ENCODE results near the gene PRKCB.

Gene PRKCB

DNA sequence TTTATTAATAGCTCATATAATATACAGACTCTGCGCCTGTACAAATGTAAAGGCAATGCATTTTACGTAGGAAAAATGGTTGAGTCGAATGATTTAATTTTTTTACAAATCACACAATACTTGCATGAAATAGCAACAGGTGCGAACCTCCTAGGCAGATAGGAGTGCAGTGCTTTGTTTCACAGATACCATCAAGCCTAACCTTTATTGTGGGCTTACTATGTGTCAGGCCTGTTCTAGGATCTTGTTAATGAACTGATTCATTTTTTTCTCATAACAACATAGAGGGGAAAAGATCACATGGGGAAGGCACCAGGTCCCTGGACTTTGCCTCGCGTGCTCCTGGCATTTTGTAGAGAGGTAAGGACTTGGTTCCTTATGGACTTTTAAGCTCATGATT is 107.8 kb downstream of the PRKCB start:
- no peak for DNase-seq (ENCODE audit: low read depth)

DNA sequence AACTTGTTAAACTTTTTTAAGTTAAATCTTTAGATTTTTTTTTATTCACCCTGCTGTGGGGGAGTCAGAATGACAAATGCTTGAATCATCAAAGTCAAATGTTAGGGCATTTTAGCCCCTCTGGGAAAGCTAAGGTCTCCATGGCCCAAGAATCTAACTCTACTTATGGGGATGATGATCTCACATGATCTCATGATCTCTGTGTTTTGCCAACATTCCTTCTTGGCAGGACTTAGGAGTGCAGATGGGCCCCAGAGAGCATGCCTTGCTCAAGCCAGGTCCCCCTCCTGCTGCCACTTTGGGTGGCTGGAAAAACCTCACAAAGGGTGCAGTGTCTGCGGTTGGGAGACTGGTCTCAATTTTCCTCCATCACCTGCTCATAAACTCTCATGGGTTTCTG is 108.6 kb downstream of the PRKCB start:
- DNase-seq (ENCODE audit: low read depth) = no peak

DNA sequence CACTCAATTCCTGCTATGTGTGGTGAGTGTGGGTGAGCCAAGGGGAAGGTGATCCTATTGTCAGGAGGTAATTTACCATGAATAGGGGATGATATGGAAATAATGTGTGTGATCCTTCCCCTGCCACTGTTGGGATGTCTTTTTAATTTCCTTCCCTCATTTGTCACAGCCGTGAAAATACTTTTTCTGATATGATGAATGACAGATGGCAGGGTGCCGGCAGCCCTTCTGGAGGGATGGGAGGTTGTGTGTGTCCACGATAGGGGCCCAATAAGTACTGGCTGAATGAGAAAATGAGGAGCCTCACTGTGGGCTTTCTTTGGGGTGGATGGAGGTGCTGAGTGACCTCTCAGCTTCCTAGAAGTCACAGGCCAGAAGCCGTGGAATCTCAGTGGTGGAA is 109.5 kb downstream of the PRKCB start:
- no peak for DNase-seq (ENCODE audit: low read depth)

DNA sequence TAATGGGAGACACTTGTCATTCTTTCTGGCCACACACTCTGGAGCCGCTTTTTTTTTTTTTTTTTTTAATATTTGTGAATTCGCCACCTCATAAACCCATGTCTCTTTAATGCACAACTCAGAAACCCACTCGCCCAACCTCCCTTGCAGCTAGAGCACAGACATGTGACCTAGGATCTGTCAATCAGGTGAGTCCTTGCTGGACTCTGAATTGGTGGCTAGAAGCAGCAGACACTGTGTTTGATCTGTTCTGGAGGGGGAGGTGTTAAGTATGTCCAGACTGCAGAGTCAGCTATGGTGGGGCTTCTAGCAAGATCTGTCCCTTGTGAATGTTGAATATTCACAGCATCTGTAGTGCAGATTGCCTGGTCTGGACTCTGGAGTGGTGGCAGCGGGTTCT is 112.1 kb downstream of the PRKCB start:
- DNase-seq (ENCODE audit: low read depth) = no peak

DNA sequence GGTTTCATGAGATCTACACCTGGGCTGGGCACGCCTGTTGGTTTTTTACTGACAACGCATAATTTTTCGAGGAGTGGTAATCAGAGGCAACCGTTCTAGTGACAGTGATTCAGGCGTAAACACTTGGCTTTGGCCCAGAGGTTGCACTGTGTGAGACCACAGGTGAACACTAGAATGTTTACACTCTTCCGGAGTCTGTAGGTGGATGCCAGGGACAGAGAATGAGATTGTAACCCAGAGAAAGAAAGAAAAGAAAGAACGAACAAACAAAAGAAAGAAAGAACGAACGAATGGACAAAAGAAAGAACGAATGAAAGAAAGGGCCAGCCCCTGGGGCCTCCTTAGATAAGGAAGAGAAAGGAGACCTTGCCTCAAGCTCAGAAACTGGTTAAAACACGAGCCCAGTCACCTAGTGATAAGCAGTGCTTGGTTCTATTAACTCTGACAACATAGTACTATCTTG is 113.2 kb downstream of the PRKCB start:
- no peak for DNase-seq (ENCODE audit: low read depth)

DNA sequence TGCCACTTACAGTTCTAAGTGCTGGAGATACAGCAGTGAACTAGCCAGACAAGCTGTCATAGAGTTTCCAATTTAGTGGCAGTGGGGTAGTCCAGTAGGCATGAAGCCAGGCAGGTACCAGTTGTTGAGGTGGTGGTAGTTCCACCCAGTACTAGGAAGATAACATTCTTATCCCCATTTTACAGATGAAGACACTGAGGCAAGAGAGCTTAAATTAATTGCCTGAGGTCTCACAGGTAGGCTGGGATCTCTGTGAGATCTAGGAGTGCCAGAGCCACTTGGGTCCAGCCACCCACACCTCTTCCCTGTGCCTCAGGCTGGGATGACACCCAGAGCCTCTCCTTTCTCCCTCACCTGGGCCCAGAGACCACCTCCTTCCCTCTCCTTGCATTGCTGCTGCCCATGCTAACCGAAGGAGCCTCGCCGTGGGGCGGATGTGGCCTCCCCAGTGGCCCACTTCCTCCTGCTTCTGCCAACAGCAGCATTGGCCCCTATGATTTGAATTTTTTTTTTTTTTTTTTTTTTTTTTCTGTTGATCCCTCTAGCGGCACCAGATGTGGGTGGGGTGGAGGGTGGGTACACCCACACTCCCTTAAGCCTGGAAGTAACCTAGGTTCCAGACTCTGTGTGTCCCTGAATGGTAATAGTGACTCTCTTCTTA is 114.0 kb downstream of the PRKCB start:
- peak; percentile 13 for DNase-seq (ENCODE audit: low read depth)

DNA sequence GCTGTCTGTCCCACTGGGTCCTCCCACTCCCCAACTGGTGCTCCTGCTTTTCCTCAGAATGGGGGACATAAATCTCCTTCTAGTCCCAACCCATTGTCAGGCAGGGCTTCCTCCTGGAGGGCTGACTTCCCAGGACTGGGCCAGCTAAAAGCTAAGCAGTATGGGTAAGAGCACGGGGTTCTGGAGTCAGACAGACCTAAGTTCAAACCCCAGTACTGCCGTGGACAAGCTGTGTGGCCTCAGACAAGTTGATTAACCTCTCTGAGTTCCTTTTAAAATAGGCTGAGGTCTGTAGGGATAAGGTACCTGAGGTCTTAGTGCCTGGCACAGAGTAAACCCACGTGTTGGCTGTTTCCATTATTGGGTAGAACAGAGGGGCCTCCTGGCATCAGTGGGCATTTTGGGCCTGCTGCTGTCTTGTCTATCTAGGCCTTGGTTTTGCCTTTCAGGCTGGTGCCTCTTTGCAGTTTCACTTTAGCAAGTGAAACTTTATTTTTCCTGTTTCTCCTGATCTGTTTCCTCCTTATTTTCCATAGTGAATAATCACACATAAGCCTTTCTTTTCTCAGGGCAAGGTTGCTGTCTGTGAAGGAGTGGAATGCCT is 114.6 kb downstream of the PRKCB start:
- no peak for DNase-seq (ENCODE audit: low read depth)

DNA sequence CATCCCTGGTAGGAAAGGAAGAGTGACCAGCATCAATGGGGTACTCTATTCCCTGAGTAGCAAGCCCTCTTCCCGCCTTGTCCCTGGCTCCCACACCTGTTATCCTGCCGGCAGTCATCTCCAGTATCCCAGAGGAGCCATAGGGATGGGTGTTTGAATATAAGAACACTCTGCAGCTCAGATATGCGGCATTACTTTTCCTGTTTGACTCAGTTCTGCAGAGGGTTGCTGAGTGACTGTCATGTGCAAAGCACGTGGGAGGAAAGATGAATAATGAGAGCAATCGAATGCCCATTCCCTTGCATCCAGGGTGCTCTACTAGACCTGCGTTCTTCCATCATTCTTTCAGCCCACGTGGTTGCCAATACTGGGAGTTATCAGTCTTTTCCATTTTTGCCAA is 115.1 kb downstream of the PRKCB start:
- DNase-seq (ENCODE audit: low read depth) = no peak

DNA sequence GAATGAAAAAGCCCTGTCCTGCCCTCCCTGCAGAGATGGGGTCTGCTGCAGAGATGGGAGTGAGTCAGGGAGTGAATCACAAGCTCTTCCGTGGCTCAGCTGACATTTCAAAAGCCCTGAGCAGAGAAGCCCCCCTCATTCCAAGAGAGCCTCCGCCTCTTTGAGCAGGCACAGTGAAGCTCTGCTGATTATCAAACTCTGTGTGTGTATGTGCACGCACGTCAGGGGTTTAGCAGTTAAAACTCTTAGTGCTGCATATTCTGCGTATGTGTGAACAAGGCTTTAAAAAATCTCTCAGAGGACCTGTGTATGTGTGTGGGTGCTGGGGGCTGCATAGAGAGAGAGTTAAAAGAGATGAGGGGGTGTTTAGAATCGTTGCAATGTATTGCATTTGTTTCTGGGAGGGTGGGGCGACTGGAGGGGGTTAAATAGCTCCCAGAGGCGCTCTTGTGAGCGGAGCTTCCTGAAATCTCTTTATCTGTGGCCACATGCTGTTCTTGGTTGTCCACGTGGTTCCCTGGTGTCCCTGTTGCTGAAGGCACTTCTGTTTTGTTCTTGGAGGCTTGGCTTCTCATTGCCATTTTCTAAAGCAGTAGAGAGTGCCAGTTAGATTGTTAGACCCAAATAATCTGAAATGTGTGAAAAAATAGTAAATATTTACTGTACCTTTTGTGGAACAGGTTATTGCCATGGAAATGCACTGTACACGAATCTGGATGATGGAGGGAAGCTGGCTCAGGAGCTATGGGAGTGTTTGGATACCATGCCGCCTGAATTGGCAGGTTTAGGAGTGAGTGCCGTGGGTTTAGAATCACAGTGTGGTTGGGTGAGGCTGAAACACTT is 116.6 kb downstream of the PRKCB start:
- DNase-seq (ENCODE audit: low read depth) = no peak

DNA sequence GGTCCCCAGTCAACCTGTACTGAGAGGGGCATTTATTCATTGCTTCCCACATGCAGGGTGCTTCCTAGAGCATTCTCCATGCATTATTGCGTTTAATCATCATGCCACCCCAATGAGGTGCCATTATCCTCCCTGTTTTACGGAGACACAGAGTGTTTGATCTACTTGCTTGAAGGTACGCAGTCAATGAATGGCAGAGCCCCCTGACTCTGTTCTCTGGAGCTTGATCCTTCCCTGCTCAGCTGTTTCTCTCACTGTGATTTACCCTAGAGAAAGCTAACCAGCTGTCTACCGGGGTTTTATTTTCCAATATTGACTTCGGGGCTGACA is 117.2 kb downstream of the PRKCB start:
- no peak for DNase-seq (ENCODE audit: low read depth)

DNA sequence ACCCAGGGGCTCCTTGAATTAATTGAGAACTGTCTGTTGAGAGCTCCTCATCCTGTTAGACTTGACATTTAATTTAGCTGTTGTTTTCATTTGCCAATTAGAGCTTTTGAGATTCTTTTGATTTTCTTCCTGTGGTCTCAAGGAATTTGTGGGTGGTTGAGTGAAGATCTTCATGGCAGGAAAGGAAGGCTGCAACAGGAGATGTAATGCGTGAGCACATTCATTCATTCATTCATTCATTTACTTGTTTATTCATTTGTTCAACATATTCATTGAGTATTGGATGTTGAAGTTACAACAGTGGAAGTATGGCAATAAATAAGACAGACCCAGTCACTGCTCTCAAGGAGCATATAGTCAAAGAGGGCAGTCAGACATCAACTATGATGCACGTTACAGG is 117.7 kb downstream of the PRKCB start:
- DNase-seq (ENCODE audit: low read depth) = no peak

DNA sequence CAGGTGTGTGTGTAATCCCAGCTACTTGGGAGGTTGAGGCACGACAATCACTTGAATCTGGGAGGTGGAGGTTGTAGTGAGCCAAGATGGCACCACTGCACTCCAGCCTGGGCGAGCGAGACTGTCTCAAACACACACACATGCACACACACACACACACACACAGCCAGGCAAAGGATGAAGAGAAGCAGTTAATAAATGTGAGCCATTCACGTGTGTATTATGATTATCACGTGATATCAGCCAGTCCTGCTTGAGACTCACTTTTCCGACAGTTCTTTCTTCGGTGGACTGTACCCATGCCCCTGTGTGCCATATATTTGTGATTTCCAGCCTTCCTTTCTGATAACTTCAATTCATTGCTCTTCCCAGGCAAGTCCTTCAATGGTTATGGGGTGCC is 119.3 kb downstream of the PRKCB start:
- DNase-seq (ENCODE audit: low read depth) = no peak

DNA sequence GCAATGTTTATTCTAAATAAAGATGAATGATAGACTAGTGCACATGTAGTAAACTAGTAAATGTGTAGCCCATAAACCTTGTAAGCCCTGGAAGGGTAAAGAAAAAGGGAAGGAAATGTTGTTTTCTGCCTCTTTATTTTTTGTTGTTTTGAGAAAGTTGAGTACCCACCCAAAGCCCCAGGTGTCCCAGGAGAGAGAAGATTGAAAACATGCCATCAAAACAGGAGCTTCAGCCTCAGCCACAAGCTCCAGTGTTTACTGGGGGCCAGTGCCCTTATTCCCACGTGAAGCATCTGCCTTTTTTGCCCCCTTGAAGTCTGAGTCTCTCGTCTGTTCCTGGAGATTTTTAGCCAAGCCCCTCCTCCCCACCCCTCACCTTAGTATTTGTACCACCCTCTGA is 121.5 kb downstream of the PRKCB start:
- no peak for DNase-seq (ENCODE audit: low read depth)

DNA sequence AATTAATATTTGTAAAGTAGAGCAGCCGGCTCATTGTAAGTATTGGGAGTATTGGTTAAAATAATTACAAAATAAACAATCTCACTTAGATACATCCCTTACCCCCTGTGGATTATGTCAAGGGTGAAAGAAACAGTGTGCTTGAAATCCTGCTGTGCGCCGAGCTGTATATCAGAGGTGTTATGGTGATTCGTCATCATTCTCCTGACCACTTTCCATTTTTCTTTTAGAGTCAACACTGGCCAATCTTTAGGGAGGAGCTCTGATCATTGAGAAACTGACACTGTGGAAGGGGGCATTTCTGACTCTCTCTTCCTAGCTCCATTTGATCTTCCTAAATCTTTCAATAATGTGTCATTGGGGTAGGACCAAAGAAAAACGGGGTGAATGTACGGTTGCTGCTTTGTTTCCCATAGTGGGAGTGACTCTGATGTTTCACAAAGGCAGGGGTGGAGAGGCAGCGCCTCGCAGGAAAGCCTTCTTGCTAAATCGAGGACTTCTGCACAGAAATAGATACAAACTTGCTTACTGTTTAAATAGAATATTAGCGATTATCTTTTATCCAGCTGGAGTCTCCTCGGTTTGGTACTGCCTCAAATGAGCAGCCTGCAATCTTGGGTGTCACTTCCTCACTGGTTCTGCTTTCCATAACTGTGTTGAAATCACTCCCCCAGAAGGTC is 123.4 kb downstream of the PRKCB start:
- DNase-seq (ENCODE audit: low read depth) = no peak

DNA sequence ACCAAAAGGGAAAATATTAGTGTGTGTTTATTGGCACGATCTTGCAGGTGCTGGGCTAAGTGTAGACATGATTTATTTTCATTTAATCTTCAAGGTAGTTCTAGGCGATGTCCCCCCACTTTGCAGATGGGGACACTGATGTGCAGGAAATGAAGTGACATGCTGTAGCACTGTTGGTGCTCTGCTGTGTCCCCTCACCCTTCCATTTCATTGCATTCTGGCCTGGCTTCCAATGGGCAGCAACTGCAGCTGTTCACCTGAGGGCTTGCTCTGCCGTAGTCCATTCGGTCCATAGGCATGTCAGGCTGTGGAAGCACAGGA is 123.9 kb downstream of the PRKCB start:
- no peak for DNase-seq (ENCODE audit: low read depth)

DNA sequence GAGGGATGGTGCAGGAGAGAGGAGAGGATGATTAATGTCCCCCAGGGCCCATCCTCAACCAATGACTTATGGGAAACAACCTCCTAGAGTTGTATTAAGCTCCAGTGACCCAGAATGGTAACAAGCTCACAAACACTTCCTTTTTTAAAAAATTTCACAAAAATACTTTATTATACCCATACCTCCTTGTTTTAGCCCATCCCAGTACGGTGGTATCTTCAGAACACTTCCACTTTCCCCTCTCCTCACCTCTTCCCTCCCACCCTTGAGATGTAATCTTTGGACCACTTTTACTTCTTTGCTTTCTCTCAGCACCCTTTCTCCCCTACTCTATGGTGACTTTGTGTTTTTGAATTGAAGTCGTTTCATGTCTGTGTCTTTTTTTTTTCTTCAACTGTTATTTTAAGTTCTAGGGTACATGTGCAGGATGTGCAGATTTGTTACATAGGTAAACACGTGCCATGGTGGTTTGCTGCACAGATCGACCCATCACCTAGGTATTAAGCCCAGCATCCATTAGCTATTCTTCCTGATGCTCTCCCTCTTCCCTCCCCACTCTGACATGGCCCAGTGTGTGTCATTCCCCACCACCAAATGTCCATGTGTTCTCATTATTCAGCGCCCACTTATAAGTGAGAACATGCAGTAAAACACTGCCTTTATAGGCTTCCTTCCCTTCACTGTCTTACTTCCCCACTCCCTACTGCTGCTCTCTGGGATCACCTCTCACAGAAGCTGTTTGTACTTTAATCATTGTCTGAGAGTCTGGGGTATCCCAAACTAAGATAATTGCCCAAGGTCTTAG is 124.5 kb downstream of the PRKCB start:
- DNase-seq (ENCODE audit: low read depth) = no peak

DNA sequence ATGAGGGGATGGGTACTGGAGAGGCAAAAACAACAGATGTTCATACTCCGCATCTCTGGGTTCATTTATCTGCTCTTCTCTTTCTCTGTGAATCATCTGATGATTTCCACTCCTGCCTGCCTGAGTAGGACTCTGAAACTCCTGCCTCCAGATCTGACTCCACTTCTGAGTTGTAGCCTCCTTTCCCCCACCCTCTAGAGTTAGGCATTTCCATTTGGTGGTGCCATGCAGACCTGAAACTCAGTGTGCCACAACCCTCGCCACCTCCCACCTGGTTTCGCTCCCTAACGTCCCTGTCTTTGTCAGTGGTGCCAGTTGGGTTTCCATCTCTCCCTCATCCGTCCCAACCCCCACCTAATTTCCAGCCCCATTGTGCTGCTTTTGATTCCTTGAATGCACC is 126.2 kb downstream of the PRKCB start:
- DNase-seq (ENCODE audit: low read depth) = no peak

DNA sequence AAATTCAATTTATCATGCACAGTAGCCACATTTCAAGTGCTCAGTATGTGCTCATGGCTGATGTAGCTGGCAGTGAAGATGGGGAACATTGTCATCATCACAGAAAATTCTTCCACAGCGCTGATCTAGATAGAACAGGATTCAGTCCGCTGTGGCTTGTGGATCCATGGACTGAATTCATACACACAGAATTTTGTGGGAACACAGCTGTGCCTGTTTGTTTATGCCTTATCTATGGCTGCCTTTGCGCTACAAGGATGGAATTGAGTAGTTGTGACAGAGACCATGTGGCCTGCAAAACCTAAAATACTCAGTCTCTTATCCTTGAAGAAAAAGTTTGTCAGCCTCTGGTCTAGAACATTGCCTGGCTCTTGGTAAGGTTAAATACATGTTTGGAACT is 128.4 kb downstream of the PRKCB start:
- DNase-seq (ENCODE audit: low read depth) = no peak

DNA sequence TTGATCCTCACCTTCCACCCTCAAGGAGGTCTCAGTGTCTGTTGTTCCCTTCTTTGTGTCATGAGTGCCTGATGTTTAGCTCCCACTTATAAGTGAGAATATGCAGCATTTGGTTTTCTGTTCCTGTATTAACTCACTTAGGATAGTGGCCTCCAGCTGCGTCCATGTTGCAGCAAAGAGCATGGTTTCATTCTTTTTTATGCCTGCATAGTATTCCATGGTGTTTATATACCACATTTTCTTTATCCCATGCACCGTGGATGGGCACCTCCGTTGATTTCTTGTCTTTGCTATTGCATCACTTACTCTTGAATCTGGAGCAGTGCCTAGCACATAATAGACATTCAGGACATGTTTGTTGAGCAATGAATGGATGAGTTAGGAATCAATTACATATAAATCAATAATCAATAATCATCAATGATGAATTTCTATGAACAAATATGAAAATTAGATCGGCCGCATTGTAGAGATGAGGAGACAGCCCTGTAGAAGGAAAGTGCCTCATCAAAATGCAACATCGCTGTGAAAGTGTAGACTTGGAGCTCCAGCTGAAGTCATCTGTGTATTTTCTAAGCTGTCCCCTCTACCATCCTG is 129.5 kb downstream of the PRKCB start:
- no peak for DNase-seq (ENCODE audit: low read depth)

DNA sequence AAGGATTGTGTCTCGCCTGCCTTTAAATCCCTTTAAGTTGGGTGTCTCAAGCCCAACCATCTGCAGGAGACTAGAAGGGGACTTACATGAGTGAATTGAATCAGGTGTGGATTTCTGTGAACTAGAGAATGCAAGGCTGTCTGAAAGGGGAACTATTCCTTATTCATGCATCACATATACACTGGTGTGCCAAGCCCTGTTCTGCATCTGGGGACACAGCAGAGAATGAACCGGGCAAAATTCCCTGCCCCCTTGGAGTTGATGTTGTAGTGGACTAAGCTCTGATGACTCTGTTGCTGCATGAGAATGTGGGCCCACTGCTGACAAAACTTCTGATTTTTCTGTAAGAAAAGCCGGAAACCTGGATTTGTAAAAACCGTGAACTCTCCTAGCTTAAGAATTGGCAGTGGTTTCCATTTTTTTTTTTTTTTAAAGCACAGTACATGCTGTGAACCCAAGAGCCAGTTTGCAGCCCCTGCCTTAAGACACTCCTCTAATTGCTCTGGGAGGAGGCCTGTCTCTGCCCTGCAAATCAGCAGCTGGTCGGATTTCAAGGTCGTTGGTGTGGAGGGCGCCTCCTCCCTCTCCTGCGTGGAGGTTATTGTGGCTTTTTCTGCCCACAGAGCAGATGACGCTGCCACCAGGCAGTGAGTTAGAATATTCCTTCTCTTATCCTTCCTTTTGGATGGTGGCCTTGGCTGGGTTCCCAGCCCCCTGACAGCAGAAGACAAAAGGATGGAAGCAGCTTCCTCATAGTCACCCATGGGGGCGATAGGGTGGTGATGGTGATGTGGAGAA is 131.0 kb downstream of the PRKCB start:
- no peak for DNase-seq (ENCODE audit: low read depth)

DNA sequence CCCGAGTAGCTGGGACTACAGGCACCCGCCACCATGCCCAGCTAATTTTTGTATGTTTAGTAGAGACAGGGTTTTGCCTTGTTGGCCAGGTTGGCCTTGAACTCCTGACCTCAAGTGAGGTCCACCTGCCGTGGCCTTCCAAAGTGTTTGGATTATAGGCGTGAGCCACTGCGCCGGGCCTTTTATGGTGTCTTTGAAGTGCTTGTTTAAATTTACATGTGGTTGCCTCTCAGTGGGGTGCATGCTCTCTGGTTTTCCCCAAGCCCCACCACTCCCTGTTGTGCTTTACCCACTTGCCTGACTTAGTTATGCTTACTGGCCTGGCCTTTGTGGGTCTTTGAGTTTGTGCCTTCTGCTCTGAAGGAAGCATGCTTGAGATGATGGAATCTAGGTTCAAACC is 132.0 kb downstream of the PRKCB start:
- no peak for DNase-seq (ENCODE audit: low read depth)
